CD4-positive, alpha-beta T cell treated with Interleukin-4 for 4 hours (primary cell): ENCODE measurements around the gene TMPRSS6.

ENCODE experiments used
- DNase-seq: peaks from one replicate; pipeline ENCODE4 v3.0.0-alpha.2; 2020

Gene TMPRSS6

DNA sequence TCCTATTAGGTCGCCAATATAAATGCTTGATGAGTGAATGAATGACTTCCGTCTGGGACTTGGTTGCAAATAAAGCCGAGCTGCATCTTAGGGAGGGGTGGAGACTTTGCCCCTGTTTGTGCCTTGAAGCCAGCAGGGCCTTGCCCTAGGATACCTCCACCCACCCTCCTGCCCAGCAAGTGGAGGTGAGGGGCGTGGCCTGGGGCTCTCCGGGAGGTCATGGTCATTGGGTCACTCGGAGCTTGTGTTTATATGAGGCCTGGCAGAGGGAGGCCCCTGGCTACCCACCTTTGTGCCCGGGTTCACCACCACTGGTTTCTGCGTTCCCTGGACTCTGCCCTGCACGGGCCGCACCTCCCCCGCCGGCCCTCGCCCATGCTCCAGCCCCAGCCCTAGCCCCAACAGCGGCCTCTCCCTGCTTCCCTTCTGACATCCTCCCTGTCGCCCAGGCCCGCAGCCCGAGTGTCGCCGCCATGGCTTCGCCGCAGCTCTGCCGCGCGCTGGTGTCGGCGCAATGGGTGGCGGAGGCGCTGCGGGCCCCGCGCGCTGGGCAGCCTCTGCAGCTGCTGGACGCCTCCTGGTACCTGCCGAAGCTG lies 85.7 kb downstream of the TMPRSS6 start:
- no peak for DNase-seq

DNA sequence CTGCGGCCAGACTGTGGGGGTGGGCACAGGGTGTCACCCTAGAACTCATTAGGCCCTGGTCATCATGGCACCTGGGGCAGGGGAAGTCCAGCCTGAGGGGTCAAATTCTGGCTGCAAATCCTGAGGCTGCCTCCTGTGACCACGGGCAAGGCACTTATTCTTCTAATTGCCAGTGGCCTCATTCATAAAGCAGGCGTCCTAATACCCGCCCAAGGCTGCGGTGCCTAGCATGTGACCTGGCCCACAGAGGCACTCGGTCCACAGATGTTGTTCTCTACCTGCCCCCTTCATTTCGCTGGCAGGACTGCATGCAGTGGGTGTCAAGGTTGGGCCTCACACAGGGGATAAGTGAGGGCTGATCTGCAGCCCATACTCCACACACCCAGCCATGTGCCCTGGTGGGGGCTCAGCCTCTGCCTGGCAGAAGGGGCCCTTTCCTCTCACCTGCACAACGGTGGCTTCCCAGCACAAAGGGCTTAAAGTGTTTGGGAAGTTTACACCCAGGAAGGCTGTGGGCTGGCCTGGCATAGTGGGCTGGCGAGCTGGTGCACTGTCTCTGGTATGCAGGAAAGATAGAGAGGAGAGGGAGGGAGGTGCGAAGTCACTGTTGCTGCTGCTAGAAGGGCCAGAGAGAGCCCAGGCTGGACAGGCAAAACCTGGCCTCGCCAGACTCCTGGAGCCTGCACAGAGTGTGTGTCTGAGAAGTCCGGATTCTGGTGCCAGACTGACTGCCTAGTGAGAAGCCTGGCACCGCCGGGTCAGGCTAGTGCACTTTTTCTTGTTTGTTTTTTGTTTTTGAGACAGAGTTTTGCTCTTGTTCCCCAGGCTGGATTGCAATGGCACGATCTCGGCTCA lies 86.8 kb downstream of the TMPRSS6 start:
- no peak for DNase-seq

DNA sequence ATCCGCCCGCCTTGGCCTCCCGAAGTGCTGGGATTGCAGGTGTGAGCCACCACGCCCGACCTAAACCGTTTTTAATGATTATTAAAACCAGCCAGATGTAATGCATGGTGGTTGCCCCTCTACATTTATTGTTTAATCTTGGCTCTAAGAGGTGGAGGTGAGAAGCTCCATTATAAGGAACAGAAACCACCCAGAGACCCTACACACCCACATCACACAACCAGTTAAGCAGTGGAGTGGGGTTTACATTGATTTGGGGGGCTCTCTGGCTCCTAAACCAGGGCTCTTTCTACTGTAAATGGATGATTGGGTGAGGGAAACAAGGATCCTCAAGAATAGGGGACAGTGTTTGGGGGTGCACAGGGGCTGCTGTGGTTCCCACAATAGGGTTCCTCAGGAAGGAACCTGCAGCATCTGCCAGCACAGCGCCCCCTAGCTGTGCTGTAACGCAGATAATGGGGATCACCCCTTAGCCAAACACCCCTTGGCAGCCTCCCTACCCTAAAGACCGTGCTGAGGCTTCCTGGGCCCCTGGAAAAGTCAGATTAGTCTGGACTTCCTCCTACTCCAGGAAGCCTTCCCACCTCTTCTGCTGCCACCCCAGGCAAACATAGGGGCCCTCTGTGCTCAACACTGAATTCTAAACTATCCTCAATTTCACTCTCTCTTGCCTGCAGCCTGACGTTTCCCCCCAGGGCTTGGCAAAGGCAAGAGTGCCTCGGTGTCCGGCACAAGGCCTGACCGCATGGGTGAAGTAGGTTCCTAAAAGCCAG lies 87.6 kb downstream of the TMPRSS6 start:
- peak; percentile 42 for DNase-seq

DNA sequence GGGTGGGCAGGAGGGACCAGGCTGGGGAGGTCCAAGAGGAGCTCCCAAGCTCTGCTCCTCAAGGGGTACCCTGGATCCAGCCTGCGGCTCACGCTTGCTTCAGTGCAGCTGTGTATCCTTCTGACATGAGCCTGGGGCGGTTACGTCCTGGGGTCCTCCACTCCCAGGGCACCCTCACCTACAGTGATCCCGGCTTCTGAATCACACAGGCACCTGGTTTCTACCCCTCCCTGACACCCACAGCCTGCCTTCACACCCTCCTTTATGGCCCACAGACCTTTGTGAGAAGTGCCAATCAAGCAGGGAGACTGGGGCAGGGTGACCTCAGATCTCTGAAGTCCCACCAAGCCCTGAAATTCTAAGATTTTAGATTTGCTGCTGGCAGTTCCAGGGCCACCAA lies 88.5 kb downstream of the TMPRSS6 start:
- no peak for DNase-seq

DNA sequence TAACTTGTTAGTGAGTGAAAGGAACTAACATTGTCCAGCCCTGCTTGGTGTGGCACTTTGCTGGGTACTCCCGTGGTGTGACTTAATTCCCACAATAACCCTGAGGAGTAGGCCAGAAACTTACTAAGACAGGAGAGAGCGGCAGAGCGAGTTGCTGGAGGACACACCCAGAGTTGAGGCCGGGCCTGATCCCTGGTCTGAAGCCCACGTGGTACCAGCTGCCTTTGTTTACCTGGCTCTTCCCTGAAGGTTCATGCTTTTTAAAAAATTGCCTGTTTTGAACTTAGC lies 89.4 kb downstream of the TMPRSS6 start:
- no peak for DNase-seq

DNA sequence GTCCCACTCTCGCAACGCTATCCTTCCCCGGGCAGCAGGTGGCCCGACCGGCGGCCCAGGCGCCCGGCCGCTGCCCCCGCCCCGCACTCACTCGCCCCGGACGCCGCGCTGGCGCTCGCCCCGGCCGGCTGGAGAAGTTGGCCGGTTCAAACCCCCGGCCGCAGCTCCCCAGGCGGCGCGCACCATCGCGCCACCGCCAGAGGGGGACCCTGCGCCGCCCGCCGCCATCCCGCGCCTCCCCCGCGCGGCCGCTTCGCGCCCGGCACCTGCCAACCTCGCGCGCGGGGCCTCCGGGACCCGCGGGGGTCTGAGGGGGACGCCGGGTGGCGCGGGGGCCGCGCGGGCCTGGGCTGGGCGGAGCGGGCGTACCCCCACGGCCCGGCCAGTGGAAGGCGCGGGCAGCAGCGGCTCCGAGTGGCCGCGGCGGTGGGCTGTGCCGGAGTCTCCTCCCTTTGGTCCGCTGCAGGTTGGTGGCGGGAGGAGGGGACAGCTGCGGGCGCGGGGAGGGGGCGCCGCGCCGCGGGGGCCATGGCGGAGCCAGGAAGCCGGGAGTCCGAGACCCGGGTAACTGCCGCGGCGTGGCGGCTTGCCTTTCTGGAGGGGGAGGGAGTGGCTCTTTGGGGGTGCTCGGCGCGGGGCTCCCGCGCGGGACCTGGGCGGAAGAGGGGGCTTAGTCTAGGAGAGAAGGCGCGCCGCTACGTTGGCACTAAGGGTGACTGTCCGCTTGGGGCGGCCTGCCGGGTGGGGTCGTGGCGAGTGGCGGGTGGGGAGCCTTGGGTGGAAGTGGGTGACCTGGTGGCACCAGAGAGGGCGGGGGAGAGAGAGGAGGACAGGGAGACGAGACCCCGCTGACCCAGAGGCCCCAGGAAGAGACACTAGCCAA lies 90.0 kb downstream of the TMPRSS6 start, which contains the start of the genes MPST and TST:
MPST (plus strand) TSS at position 434 of the 883 bp plus-strand sequence; CDS start at position 529, 95 bp downstream.
TST (minus strand) TSS at position 139 of the 883 bp plus-strand sequence. CDS start 715 bp downstream, outside the sequence.
- peak; percentile 24 for DNase-seq

DNA sequence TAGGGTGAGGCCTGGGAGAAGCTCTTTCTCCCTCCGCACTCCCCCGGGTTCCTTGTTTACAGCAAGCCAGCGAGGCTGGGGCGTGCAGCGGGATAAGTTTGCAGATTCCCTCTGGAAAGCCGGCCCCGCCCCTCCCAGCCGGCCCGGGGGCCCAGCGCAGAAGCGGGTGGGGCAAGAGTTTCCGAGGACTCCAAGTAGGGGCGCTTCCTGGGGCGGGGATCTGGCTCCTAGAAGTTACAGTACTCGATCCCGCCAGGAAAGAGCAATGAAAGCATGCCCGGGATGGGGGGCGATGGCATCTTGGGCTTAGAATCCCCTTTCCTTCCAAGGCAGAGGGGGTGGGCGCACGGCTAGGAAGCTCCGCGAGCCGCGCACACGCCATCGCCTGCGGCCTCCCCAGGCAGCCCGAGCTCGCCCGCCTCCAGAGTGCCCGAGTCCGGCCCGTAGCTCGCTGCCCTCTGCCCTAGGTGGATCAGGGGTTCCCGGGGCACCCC lies 90.7 kb downstream of the TMPRSS6 start:
- no peak for DNase-seq

DNA sequence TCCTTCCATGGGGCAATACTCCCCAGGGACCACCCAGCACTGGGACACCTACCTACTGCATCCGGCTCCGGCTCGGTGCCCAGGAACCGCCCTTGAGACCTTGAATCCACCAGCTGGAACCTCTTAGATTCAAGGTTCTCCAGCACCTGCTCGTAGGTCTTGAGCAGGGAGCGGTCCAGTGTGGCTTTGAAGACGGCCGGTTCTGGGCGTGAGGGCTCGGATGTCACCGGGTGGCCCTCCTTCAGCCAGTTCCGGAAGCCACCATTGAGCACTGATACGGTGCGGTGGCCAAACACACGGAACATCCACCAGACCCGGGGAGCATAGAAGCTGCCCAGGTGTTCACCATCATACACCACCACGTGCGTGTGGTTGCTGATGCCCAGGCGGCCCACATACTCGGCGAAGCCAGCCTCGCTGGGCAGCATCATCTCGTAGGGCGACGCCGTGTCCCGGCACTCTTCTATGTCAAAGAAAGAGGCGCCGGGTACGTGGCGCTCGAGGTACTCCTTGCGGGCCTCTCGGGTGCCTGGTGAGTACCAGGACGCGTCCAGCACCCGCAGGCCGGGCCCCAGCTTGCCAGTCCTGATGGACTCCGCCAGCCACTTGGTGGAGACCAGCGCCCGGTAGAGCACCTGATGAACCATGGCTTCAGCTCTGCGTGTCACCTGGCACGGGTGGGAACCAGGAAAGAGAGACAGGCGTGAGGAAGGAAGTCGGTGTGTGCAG lies 91.3 kb downstream of the TMPRSS6 start:
- no peak for DNase-seq

DNA sequence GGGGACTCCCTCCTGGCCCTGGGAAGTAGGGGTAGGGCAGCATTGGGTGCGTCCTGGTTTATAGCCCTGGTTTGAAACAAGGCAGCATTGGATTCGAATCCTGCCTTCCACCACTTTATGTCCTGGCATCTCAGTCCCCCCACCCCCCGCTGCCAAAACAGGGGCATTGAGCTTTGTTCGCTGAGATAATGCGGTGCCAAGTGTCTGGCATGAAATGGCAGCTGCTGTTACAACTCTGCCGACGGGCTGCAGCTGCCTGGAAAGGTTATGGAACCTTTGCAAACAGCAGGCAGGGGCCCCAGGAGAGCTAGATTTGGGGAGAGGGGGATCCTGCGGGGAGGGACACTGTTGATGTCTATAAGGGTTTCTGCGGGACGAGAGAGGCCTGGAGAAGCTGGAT lies 92.2 kb downstream of the TMPRSS6 start:
- no peak for DNase-seq

DNA sequence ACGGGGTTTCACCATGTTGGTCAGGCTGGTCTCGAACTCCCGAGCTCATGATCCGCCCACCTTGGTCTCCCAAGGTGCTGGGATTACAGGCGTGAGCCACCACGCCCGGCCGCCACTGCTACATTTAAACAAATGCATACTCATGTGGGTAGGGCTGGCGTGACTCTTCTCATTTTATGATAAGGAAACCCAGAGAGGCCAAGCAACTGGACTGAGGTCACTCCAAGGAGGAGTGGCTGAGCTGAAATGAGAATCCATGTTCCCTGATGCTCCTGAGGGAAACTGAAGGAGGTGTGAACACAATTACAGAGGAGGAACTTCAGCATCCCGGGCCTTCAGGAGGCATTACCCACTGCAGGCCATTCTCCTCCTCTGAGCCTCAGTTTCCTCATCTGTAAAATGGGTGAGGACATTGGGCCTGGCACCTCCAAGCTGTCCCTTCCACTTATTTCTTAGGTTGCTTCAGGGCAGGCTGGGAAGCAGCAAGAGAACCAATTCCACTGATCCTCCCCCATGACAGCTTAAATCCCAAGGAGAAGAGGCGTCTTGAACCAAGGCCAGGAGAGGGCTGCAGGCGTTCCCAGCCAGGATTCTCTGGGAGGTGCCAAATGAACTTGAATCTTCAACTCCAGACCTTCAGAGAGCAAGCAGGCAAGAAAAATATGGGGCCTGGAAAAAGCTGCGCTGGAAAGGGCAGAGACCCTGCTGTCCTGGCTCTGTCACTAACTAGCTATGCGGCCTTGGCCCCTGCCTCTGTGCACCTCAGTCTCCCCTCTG lies 93.2 kb downstream of the TMPRSS6 start:
- no peak for DNase-seq

DNA sequence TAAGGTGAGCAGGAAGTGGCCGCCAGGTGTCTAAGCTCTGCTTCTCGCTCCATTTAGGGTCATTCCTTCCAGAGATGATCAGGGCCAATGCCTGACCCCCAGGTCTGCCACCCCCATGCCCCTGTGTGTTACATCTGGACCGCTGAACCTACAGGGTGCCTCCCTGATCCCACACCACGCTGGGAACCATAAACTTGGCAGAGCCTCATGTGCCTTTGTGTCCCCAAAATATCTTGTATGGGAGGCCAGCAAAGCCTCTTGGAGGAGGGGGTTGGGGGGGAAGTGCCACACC lies 94.0 kb downstream of the TMPRSS6 start:
- DNase-seq, result no peak
